ENCODE measurements around the gene HEXIM2. TPM values are rescaled to one million over a fixed set of nuclear protein-coding genes. Genes with fewer than 3 reads are reported as not detected.
A peak's percentile ranks its signal among the peaks of the same experiment; 100 is the strongest.
"Not testable (repeated sequence)": the region's sequence is repeated elsewhere in the genome, so short reads cannot be mapped to it uniquely, and the experiment has no call there.

HEXIM2 gene
- total RNA-seq, 1 experiment from 2014 or later, result 7.6 TPM

DNA sequence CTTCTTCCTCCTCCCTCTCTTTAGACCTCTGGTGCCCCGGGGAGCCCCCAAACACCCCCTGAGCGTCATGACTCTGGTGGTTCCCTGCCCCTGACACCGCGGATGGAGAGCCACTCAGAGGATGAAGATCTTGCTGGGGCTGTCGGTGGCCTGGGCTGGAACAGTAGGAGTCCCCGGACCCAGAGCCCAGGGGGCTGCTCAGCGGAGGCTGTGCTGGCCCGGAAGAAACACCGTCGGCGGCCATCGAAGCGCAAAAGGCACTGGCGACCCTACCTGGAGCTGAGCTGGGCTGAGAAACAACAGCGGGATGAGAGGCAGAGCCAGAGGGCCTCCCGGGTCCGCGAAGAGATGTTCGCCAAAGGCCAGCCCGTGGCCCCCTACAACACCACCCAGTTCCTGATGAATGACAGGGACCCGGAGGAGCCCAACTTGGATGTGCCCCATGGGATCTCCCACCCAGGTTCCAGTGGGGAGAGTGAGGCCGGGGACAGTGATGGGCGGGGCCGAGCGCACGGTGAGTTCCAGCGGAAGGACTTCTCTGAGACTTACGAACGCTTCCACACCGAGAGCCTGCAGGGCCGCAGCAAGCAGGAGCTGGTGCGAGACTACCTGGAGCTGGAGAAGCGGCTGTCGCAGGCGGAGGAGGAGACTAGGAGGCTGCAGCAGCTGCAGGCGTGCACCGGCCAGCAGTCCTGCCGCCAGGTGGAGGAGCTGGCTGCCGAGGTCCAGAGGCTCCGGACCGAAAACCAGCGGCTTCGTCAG, 7.5 kb downstream of the HEXIM2 start:
- DNase-seq (ENCODE audit: low read depth), result no peak

DNA sequence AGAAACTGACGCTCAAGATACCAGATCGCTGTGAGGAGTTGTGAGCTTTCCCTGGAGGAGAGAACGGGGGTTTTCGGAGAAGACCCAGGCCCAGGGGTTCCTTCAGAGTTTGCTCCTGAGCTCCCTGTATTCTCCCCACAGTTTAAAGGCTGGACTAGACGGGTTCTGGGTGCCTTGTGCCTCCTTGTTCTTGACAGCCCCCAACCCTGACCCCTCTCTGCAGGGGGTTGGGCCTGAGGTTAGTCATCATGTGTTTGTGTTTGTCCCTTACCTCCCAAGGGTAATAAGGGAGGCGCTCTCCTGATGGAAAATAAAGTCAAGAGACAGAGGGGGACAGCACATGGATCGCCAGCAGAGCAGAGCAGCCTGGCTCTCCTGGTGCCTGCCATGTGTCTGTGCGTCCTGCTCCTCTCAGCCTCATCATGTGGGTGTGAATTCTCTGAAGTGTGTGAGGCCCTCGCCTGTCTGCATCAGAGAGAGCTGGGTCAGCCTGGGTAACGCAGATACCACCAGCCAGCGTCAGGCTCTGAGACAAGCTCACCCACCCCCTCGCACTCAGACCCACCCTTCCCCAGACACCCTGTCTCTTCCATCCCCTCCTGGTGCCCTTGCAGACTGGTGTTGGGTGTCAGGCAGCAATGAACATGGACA, 8.7 kb downstream of the HEXIM2 start:
- DNase-seq (ENCODE audit: low read depth), result no peak

DNA sequence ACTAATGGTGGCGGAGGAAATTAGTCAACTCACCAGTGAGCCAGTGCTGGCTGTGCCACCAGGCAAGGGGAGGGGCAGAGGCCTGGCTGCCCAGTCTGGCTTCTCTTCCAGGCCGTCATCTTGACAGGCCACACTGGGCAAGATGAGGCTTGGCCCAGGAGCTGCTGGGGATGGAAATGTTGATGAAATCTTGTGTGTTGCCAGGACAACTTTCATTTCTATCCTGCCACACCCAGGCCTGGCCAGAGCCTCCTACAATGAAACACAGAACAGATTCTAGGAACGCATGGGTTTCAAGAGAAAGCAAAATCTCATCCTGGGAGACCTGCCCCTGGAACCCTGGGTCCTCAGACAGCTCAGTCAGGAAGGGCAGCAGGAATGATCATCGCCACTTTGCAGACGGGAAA, 9.3 kb downstream of the HEXIM2 start:
- DNase-seq (ENCODE audit: low read depth), result peak; percentile 76

DNA sequence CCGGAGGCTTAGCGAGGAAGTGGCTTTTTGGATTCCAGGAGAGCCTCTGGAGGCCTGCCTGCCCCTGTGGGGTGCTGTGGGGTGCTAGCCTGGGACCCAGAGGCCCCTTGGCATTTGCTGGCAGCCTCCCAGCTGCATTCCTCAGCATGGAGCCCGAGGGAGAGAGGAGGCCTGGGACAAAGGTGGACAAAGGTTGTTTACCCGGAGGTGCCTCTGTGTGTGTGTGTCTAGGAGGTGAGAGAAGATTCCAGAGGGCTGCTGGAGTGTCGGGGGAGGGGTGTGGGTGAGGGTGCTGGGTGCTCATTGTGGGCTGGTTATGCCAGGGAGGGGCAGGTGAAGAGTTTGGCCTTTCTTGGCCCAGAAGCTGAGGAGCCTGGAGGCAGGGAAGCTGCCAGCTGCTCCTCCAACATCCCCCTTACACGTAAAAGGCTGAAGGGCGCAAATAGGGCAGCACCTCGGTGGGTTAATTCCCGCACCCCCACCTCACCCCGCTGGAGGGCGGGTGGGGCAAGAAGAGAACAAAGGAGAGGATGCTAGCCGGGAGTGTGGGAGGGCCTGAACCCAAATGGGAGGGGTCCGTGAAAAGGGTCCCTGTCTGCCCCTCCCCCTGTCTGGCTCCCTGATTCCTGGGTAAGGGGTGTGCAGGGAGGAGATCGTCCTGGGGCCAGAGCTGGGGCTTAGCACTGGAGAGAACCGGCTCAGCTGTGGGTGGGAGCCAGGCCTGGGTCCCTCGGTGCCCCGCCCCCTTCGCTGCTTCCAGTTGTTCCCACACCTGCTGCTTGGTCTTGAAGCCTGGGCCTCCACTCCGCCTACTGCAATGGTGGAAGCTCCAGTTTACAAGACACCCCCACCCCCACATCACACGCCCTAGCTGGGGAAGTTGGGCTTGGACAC, 9.9 kb downstream of the HEXIM2 start:
- peak; percentile 83 for DNase-seq (ENCODE audit: low read depth)

DNA sequence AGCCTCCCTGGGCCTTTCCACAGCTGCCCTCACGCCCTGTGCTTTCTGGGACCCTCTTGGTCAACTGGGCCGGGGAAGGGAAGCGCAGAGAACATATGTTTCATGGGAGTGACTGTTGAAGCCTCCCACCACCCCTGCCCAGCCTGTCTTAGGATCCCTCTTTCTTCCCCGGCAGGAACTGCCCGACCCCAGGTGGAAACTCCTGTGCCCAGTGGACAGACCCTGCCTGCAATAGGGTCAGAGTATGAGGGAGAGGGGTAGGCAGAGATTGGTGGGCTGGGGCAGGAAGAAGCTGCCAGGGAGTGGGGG, 10.5 kb downstream of the HEXIM2 start:
- no peak for DNase-seq (ENCODE audit: low read depth)

DNA sequence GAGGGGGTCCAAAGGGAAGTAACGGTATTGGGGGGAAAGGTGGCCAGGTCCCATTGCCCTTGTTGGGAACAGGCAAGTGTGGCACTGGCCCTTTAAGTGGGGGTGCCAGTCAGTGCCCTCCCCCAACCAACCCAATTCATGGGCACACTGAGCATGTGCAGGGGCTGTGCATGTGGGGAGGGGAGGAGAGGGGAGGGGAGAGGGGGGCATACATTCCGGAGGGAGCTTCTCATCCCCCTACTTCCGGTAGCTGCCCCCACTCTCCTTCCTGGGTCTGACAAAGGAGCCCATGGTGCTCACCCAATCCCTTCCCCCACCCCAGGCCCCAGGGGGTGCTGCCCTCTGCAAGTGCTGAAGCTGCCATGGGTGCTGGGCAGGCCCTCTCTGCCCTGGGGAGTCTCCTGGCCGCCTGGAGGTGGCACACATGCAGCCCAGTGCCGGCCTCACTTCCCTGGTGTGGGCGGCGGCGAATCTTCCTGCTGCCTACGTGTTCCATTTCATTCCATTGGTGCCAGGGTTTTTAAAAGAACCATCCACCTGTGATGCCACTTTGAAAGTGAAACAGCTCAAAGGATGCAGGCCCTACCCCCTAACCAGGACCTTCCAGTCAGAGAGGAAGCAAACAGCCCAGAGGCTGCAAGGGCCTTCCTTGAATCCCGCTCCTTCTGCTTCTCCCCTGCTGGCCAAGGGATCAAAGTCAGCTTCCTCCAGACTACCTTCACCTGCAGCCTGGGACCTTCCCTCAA, 11.0 kb downstream of the HEXIM2 start:
- peak; percentile 93 for DNase-seq (ENCODE audit: low read depth)

DNA sequence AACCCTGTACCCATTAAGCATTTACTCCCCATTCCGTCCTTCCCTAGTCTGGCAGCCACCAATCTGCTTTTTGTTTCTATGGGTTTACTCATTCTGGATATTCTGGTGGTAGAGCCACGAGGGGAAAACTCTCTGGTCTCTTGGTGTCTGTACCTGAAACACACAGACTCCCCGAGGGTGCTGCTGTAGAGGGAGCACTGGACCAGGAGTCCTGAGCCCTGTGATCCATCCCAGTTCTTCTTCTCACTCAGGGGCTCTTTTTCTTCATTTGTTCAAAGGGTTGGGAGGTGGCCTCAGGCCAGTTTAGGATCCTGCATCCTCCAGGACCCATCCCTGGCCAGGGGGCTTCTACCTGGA, 14.1 kb downstream of the HEXIM2 start:
- no peak for DNase-seq (ENCODE audit: low read depth)

DNA sequence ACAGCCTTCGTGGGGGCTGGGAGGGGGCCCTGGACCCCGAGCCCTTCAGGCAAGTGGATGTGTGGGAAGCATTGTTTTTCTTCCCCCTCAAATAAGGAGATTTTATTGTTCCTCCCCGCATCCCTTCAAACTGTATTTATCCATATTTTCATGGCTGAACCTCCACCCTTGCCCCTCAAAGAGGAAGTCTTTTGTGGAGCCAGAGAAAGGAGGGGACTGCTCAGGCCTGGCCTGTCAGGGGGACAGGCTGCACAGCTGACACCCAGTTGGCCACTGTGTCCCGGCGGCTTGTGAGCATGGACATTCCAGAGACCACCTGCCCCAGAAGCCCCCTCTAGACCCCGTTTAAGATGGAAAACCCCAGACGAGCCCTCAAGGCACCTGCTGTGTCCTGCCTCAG, 15.9 kb downstream of the HEXIM2 start:
- DNase-seq (ENCODE audit: low read depth), result no peak

DNA sequence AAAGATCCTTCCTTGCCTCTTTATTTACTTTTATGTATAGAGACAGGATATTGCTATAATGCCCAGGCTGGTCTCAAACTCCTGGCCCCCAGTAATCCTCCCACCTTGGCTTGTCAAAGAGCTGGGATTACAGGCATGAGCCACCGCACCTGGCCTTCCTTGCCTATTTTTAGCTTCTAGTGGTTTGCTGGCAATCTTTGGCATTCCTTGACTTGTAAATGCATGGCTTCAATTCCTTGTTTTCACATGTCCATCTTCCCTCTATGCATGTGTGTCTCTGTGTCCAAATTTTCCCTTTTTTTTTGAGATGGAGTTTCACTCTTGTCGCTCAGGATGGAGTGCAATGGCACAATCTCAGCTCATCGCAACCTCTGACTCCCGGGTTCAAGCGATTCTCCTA, 22.5 kb downstream of the HEXIM2 start:
- no peak for DNase-seq (ENCODE audit: low read depth)

DNA sequence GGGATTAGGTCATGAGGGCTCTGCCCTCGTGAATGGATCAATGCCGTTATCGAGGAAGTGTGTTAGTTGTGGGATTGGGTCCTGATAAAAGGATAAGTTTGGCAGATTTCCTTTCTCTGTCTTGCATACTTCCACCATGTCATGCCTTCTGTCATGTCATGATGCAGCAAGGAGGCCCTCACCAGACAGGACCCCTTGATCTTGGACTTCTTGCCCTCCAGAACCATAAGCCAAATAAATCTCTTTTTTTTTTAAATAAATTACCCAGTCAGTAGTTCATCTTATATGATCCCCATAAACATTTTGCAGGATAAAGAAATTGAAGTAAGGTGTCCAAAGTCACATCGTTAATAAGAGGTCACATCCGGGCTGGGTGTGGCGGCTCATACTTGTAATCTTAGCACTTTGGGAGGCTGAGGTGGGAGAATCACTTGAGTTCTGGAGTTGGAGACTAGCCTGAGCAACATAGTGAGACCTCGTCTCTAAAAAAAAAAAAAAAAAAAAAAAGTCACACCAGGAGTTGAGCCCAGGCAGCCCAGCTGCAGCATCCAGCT, 25.2 kb downstream of the HEXIM2 start:
- DNase-seq (ENCODE audit: low read depth), result no peak

DNA sequence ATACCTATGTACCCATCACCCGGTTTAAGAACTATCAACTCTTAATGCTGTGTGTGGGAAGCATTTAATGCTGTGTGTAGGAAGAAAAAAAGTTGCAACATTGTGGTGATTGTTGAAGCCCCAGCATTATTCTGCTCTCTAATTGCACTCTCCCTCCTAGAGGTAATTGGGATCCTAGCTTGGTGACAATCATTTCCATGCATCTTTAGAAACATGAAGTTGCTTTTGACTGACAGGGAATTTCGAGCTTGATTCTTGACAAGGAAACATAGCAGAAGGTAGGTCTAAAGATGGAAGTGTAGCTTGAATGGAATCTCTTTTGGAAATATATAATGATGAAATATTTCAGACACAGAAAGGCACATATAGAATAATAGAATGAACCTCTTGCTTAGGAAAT, 27.3 kb downstream of the HEXIM2 start:
- no peak for DNase-seq (ENCODE audit: low read depth)

DNA sequence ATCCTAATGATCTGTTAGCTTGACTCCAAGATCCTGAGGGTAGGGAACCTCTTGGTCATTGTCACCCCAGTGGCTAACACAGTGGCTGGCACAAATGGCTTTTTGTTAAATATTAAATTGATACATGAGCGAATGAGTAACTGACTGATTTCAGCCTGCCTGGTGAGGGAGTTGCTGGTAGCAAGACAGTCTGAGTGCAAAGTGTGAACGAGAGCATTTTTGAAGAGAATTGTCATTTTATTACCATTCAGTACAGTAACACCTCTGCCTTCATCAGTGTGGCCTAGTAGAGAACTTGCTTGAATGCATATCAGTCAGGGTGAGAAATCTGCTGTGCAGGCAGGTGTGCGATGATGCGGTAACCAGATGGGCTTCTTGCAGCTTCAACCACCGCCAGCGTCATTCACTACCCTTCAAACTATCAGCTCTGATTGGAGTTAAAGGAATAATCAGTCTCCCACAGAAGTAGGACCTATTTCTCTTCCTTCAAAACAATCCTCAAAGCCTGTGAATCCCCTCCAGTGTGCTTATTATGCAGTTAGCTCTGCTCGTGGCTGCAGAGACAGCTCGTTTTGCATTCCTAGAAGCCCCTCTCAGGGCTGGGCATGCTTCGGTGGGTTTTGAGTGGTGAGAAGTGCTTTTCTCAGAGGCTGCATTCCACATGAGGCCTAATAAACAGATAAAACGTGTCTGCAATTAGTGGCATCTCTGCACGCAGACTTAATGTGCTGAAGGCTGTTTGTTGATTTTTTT, 29.0 kb downstream of the HEXIM2 start:
- DNase-seq (ENCODE audit: low read depth), result no peak

DNA sequence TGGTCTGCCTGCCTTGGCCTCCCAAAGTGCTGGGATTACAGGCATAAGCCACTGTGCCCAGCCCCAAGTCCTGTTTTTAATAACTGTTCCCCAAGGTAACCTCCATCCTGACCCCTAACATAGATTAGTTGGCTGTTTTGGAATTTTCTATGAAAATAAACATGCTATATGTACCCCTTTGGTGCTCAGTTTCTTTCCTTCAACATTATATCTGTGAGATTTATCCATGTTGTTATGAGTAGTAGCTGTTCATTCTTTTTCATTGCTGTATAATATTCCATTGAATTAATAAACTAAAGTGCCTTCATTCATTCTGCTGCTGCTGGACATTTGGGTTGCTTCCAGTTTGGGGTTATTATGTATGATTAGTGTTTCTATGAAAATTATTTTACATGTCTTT, 33.7 kb downstream of the HEXIM2 start:
- no peak for DNase-seq (ENCODE audit: low read depth)

DNA sequence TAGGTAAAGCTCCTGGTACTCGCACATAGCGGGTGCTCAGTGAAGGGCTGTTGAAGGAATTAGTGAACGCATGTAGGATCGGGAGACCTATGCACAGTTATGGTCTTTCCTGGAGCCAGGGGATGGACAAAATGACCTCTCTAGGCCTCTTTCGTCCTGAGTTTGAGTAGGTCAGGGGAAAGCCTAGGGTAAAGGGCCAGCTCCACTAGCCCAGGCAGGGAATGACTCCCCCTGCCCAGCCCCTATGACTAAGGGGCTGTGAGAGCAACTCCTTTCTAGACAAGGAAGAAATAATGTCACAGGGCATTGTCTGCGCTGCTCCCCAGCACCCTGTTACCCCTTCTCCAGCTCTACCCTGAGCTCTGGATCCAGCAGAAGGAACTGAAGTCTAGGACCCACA, 35.4 kb downstream of the HEXIM2 start:
- DNase-seq (ENCODE audit: low read depth), result no peak

DNA sequence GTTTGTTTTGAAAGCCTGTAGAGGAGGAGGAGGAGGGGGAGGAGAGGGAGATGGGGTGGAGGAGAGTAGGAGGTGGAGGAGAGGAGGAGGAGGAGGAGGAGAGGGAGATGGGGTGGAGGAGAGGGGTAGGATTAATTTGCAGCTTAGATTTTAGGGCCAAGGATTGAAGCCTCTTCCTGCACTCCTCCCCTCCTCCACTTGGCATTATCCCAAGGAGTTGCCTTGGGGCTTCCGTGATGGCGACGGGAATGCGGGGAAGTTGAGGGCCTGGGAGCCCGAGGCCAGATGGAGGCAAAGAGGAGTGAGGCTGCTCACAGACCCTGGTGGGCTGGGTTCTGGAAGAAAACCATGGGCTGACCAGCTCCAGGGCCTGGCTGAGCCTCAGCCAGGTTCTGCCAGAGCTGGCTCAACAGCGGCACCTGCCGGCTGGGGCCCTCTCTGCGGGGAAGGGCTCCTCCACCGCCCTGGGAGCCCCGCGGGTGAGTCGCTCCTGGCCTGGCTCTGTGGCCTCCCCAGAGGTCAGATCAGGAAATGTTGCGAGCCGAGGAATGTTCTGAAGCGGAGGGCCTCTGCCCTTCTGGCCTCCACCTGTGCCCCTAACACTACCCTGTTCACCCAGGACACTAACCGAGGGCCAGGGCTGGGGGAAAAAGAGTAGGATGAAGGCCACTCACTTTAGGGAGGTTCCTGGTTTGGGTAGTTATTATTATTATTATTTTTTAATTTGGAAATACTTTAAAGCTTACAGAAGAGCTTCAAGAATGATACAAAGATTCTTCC, 36.1 kb downstream of the HEXIM2 start:
- DNase-seq (ENCODE audit: low read depth), result peak; percentile 89

DNA sequence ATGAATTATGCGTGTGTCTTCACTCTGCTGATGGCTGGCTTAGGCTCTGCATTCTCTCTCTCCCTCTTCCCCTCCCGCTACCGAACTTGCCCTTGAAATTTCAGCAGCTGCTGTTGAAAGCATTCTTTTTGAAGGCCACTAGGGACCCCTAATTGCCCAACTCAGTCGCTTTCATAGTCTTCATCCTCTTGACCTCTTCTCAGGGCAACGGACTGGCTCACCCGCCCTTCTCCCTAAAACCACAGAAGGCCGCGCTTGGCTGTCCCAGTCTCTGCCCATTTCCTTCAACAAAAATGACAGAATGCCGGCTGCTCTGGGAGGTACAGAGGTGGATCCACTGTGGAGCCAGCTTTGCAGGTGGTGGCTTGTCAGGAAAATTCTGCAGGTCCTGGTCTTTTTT, 39.0 kb downstream of the HEXIM2 start:
- DNase-seq (ENCODE audit: low read depth), result no peak

DNA sequence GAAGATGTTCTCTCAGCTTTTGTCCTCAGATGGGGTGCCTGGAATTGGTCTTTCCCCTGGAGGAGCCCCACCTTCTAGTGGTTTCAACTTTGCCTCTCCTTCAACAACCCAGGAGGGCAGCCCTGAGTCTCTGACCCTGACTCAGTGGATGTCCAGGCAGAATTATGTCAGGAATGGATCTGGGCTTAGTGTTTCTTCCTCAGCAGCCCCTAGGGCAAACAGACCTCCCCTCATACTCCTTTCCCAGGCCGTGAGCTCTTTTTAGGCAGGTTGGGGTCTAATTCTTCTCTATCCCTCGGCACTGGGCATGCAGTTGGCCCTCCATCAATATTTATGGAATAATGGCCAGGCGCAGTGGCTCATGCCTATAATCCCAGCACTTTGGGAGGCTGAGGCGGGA, 39.8 kb downstream of the HEXIM2 start:
- no peak for DNase-seq (ENCODE audit: low read depth)

DNA sequence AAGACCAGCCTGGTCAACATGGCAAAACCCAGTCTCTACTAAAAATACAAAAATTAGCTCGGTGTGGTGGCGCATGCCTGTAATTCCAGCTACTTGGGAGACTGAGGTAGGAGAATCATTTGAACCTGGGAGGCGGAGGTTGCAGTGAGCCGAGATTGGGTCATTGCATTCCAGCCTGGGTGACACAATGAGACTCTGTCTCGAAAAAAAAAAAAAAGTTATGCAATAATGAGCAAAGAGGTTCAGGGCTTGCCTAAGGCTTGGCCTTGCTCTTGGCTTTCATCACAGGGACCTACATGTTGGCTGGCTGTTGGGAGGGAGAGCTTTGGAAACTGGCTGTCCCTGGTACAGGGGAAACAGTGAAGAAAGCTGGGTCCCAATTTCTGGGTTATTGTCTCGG, 40.2 kb downstream of the HEXIM2 start:
- DNase-seq (ENCODE audit: low read depth), result not testable (repeated sequence)

DNA sequence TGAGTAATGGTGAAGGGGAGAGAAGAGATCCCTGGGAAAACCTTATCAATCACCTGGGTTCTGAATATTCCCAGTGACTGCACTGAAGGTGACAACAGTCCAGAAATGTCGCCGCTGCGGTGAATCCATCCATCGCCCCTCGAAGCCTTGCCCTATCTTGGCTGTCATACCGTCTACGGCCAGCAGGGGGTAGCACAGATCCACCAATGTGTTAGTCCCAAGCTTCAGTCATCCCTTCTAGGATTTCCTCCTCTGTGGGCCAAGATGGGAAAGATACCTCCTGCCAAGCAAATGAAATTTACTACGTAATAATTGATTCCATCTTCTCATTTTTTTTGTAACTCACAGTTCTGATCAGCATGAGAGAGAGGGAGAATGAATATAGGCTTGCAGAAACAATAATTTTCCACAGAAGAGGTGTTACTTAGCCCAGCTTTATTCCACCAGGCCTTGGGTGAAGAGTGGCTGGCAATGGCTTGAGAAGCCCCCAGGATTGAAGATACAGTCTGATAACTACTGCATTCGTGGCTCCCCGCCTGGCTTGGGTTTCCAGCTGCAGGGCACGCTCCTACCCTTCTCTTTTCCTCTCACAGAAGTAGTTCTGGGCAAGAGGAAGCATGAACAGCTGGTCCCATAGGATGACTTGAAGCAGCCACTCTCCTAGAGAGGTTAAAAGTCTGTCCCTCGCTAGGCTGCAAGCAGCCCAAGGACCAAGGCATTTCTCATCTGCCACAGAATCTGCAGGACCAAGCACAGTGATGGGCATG, 57.4 kb downstream of the HEXIM2 start:
- DNase-seq (ENCODE audit: low read depth), result peak; percentile 70
